Pancreas (tissue), 8 donors: Measurements from ENCODE around the gene LYG1. TPM values are rescaled to one million over a fixed set of nuclear protein-coding genes. Genes with fewer than 3 reads are reported as not detected.

ENCODE experiments used
- polyA plus RNA-seq, 2 donors: library from polyadenylated mRNA; stranded (reverse); fragments of 200-250 nt; gene quantifications; one replicate each; pipeline ENCODE4 v1.2.3, GENCODE V29; 2013
- total RNA-seq, 6 donors: library from RNA; stranded (reverse); fragmentation: NEBNext Ultra II Directional in 4 of 6; extraction: Animal tissue kit (Norgen Biotek cat#: 25700) in 4 of 6; gene quantifications; one replicate each; pipeline versions ENCODE4 v1.2.1 to v1.2.4, GENCODE V29; 2021 to 2023
- donor health status: healthy with polysubstance abuse.
- donor health status: DM: no; HTN: no; CAD: no; lungs with moderate emphysema.
- donor health status: DM: no; HTN: no; CAD: no.
- donor health status: Bipolar disorder and iron deficiency.
- donor health status: DM: yes; HTN: yes; CAD: no.
- donor health status: DM: no; HTN: no; CAD: no.
- donor health status: DM: no; HTN: no; CAD: no.
- donor health status: DM: yes; HTN: yes; CAD: no.

The LYG1 gene
- total and polyA plus RNA-seq, 8 donors, result 0.17 to 3.0 (median 0.56) TPM; not detected in 2

Other genes with a start within 250 kb of the LYG1 start
- 1 to 10 TPM in 5 of 6 donors, under 1 TPM in 1; 0.63 to 3.1 (median 1.5) TPM for gene C2orf15, start 159.5 kb downstream of the LYG1 start, total RNA-seq
- 1 to 10 TPM; 1.4 to 5.2 TPM for gene C2orf15, start 159.5 kb downstream of the LYG1 start, polyA plus RNA-seq
- 1 to 10 TPM; 3.9 to 8.0 (median 6.5) TPM for gene TSGA10, start 146.3 kb downstream of the LYG1 start, total RNA-seq
- gene TSGA10, start 146.3 kb downstream of the LYG1 start, polyA plus RNA-seq, result 10 to 100 TPM in 1 of 2 donors, 1 to 10 TPM in 1; 3.5 to 10.1 TPM
- 1 to 10 TPM; 3.1 to 4.2 (median 3.8) TPM for gene LIPT1, start 146.2 kb downstream of the LYG1 start, total RNA-seq
- gene LIPT1, start 146.2 kb downstream of the LYG1 start, polyA plus RNA-seq, result 10 to 100 TPM in 1 of 2 donors, 1 to 10 TPM in 1; 7.0 to 10.5 TPM
- 10 to 100 TPM in 1 of 6 donors, 1 to 10 TPM in 5; 5.6 to 13.9 (median 7.5) TPM for gene MITD1, start 120.1 kb downstream of the LYG1 start, total RNA-seq
- gene MITD1, start 120.1 kb downstream of the LYG1 start, polyA plus RNA-seq, result 10 to 100 TPM; 20.7 to 27.0 TPM
- 10 to 100 TPM in 5 of 6 donors, 1 to 10 TPM in 1; 8.8 to 14.8 (median 12.2) TPM for gene MRPL30, start 120.0 kb downstream of the LYG1 start, total RNA-seq
- gene MRPL30, start 120.0 kb downstream of the LYG1 start, polyA plus RNA-seq, result 10 to 100 TPM in 1 of 2 donors, 1 to 10 TPM in 1; 9.4 to 11.6 TPM
- not detected for gene LYG2, start 45.5 kb downstream of the LYG1 start, total RNA-seq
- under 1 TPM in 1 of 2 donors, not detected in 1; 0.16 TPM for gene LYG2, start 45.5 kb downstream of the LYG1 start, polyA plus RNA-seq
- 10 to 100 TPM in 1 of 6 donors, 1 to 10 TPM in 5; 4.2 to 10.8 (median 7.6) TPM for gene TXNDC9, start 35.1 kb upstream of the LYG1 start, total RNA-seq
- gene TXNDC9, start 35.1 kb upstream of the LYG1 start, polyA plus RNA-seq, result 10 to 100 TPM in 1 of 2 donors, 1 to 10 TPM in 1; 7.0 to 12.7 TPM
- gene EIF5B, start 36.2 kb upstream of the LYG1 start, total RNA-seq, result 10 to 100 TPM; 15.2 to 32.1 (median 22.8) TPM
- gene EIF5B, start 36.2 kb upstream of the LYG1 start, polyA plus RNA-seq, result 10 to 100 TPM; 16.3 to 55.1 TPM
- gene REV1, start 188.8 kb upstream of the LYG1 start, total RNA-seq, result 10 to 100 TPM in 5 of 6 donors, 1 to 10 TPM in 1; 9.3 to 19.6 (median 14.1) TPM
- gene REV1, start 188.8 kb upstream of the LYG1 start, polyA plus RNA-seq, result 10 to 100 TPM; 10.7 to 22.6 TPM